GM21529 (cell line): ENCODE results near the gene PBX3.

Experiments used
- ATAC-seq: cut with Tn5 transposase; IDR thresholded peaks from one replicate; pipeline ENCODE4 v1.9.1; 2021; ENCODE audit not compliant: unreplicated experiment

The PBX3 gene

GRCh38 chr9:125748446-125749099 lies 1.4 kb downstream of the PBX3 start:
- no peak for ATAC-seq

- no peak for ATAC-seq
Measured at GRCh38 chr9:125749287-125749935, 2.2 kb downstream of the PBX3 start.

DNA sequence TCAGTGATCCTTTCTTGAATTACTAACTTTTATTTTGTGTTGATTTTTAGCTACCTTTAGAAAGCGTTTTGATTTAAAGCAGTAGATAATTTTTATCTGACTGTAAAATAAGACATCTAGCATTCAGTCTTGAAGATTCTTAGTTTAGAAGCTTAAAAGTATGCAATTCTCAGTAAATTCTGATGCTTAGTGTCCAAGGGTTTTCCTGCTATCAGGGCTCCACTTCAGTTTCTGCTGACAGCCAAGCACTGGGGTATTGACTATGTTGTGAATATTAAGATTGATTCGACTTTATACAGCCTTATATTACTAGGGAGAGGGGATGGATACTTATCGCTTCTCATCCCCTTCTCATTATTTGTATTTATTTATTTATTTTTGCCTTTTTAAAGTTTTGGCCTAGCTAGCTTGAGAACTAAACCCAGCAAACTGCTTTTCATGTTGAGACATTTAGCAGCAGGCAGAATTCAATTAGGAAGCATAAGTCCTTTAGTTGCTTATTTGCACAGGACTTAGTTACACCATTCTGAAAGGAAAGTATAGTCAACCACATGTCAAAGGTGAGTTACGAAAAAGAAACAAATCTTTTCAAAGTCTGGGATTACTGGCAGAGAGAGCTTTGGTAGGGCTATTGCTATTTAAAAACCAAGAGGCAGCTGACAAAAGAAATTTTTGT lies 2.9 kb downstream of the PBX3 start:
- ATAC-seq, result no peak

GRCh38 chr9:125750627-125751011 lies 3.4 kb downstream of the PBX3 start:
- ATAC-seq, result no peak

GRCh38 chr9:125752070-125752628 lies 5.0 kb downstream of the PBX3 start:
- ATAC-seq, result no peak

DNA sequence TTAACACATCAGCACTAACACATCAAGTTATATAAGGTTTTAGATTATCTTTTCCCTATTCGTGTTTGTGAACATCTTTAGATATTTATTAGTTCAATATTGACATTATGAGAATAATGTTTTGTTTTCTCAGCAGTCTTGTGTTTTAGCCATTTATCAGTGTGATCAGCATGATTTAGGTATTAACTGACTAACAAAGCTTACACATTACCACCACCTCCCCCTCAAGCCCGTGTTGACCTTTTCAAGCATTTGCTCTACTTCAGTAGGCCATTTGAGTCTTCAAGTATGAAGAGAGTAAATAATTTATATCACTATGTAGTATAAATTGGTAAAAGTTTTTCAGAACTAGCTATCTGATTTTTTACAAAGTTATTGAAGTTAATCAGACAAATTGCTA lies 6.9 kb downstream of the PBX3 start:
- no peak for ATAC-seq

DNA sequence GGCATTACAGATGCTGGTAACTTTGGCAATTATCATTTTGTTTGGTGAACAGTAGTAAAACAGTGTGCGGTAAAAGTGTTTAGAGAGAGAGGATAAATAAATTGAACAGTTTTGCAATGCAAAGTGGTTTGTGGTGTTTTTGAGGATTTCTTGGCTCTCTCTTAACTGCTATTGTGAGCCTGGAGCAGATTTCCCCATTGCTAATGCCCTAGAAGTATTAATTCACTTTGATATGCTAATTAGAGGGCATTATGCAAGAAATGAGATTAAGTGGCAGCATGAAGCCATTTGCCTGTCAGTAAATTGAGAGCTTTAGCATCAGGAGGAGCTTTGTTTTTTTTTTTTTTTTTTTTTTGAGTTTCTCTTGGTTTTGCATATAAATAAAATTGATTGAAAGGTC lies 8.2 kb downstream of the PBX3 start:
- no peak for ATAC-seq

- ATAC-seq, result no peak
Measured at GRCh38 chr9:125756518-125756917, 9.3 kb downstream of the PBX3 start.

GRCh38 chr9:125757834-125758233 lies 10.7 kb downstream of the PBX3 start:
- no peak for ATAC-seq

- ATAC-seq, result peak; percentile 53
Measured at GRCh38 chr9:125758986-125759763, 12.0 kb downstream of the PBX3 start.

GRCh38 chr9:125759764-125760129 lies 12.6 kb downstream of the PBX3 start:
- peak; percentile 10 for ATAC-seq

- ATAC-seq, result no peak
Measured at GRCh38 chr9:125760537-125760936, 13.4 kb downstream of the PBX3 start.

- no peak for ATAC-seq
Measured at GRCh38 chr9:125761676-125762450, 14.7 kb downstream of the PBX3 start.

DNA sequence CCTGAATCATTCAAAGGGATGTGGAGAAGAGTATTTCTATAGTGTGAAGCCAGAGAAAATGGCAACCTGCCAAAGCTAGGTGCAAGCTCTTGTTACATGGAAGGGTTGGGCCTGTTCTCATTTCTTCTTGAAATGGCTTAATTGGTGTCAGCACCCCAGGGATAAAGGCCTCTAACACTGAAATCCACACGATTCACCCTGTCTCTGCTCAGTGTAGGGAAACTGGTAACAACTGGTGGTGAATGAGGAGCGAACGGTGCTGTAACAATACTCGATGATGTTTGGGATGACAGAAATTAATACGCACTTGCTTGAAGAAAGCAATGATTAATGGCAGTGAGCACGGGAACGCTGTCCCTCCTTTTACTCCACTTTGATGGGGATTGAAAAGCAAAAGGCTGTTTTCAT lies 16.2 kb downstream of the PBX3 start:
- no peak for ATAC-seq

- no peak for ATAC-seq
Measured at GRCh38 chr9:125764198-125764597, 17.0 kb downstream of the PBX3 start.

DNA sequence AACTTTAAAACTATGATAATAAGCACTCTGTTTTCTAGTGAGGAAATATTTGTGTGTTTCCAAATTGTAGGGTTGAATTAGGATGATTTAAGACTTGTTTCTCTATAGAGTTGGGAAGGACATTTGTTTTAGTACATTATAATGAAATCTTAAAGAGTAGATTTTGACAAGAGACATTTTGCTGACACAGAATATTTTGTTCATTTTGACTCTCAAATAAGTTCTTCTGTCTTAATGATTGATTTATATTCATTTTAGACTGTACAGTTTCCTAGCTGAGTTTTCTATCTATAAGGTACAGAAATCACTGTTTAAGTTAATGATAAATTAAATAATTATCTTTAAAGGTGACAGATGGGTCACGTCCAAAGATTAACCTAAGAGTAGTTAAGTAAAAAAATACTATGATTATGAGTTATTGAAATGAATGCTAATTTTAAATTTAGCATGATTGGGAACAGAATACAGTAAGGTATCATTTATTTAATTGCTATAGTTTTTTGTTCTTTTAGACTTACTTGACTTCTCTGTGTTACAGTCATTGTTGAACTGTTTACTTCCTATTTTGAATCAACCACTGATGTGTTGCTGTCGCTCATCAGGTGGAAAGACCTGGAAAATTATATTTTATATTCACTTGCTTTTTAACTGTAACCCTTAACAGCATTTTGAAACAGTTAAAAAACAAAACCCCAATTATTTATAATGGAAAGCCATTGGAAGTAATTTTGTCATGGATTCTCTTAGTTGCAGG lies 19.5 kb downstream of the PBX3 start:
- ATAC-seq, result no peak

- ATAC-seq, result peak; percentile 67
Measured at GRCh38 chr9:125767349-125767748, 20.2 kb downstream of the PBX3 start.

GRCh38 chr9:125768803-125769202 lies 21.6 kb downstream of the PBX3 start:
- ATAC-seq, result no peak

GRCh38 chr9:125771037-125771436 lies 23.9 kb downstream of the PBX3 start:
- no peak for ATAC-seq

GRCh38 chr9:125772740-125773139 lies 25.6 kb downstream of the PBX3 start:
- ATAC-seq, result no peak
